H9 (cell line): ENCODE data around the gene PPP1R16B. TPM values are rescaled to one million over a fixed set of nuclear protein-coding genes. Genes with fewer than 3 reads are reported as not detected.

ENCODE experiments used
- DNase-seq: peaks from one replicate; pipeline ENCODE4 v3.0.0-alpha.2; 2017
- H2AFZ ChIP-seq: one replicate; pipeline ENCODE4 v1.6.1; 2013; ENCODE audit warnings: mild to moderate bottlenecking, low read length, control low read depth, moderate library complexity
- H2AK5ac ChIP-seq: 2 replicates; pipeline ENCODE4 v1.6.1; 2013; ENCODE audit warnings: low read length, control low read depth, mixed read lengths; ENCODE audit not compliant: insufficient read length
- H2BK120ac ChIP-seq: one replicate; pipeline ENCODE4 v1.6.1; 2013; ENCODE audit warnings: low read depth, mild to moderate bottlenecking, low read length, control low read depth, inconsistent platforms; ENCODE audit not compliant: poor library complexity, severe bottlenecking
- H2BK12ac ChIP-seq: 2 replicates; pipeline ENCODE4 v1.6.1; 2013; ENCODE audit warnings: low read length, control low read depth, mixed read lengths, low read depth; ENCODE audit not compliant: insufficient read length
- H2BK15ac ChIP-seq: 2 replicates; pipeline ENCODE4 v1.6.1; 2013; ENCODE audit warnings: low read depth, low read length, control low read depth
- H2BK20ac ChIP-seq: one replicate; pipeline ENCODE4 v1.6.1; 2013; ENCODE audit warnings: low read depth, mild to moderate bottlenecking, low read length, control low read depth, inconsistent platforms; ENCODE audit not compliant: poor library complexity, severe bottlenecking
- H2BK5ac ChIP-seq: 2 replicates; pipeline ENCODE4 v1.6.1; 2013; ENCODE audit warnings: low read length, control low read depth, mixed read lengths; ENCODE audit not compliant: insufficient read length
- H3K14ac ChIP-seq: 2 replicates; pipeline ENCODE4 v1.6.1; 2013; ENCODE audit warnings: low read length, control low read depth; ENCODE audit not compliant: insufficient read depth
- H3K18ac ChIP-seq: 2 replicates; pipeline ENCODE4 v1.6.1; 2013; ENCODE audit warnings: low read depth, mild to moderate bottlenecking, mixed read lengths, low read length, control low read depth; ENCODE audit not compliant: insufficient read length
- H3K23ac ChIP-seq: 2 replicates; pipeline ENCODE4 v1.6.1; 2013; ENCODE audit warnings: low read length, control low read depth, mixed read lengths, low read depth; ENCODE audit not compliant: insufficient read length
- H3K23me2 ChIP-seq: 2 replicates; pipeline ENCODE4 v1.6.1; 2013; ENCODE audit warnings: low read depth, mild to moderate bottlenecking, mixed read lengths, low read length, control low read depth; ENCODE audit not compliant: insufficient read length, poor library complexity, severe bottlenecking
- H3K27ac ChIP-seq: 2 replicates; pipeline ENCODE4 v1.5.1; 2013; ENCODE audit warnings: low read length, control low read depth, mixed read lengths, low read depth; ENCODE audit not compliant: insufficient read length
- H3K27me3 ChIP-seq: 2 replicates; pipeline ENCODE4 v1.6.1; 2013; ENCODE audit warnings: low read length, control low read depth, inconsistent platforms; ENCODE audit not compliant: insufficient read depth
- H3K4ac ChIP-seq: 2 replicates; pipeline ENCODE4 v1.6.1; 2013; ENCODE audit warnings: low read depth, mild to moderate bottlenecking, control low read depth, inconsistent platforms, low read length, moderate library complexity
- H3K4me1 ChIP-seq: 2 replicates; pipeline ENCODE4 v1.6.1; 2013; ENCODE audit warnings: low read length, control low read depth, inconsistent platforms; ENCODE audit not compliant: insufficient read depth
- H3K4me2 ChIP-seq: 2 replicates; pipeline ENCODE4 v1.6.1; 2013; ENCODE audit warnings: low read length, control low read depth, mixed read lengths; ENCODE audit not compliant: insufficient read length, insufficient read depth
- H3K56ac ChIP-seq: 2 replicates; pipeline ENCODE4 v1.6.1; 2013; ENCODE audit warnings: low read depth, mild to moderate bottlenecking, mixed read lengths, low read length, control low read depth; ENCODE audit not compliant: insufficient read length
- H3K79me1 ChIP-seq: 2 replicates; pipeline ENCODE4 v1.6.1; 2013; ENCODE audit warnings: low read depth, mild to moderate bottlenecking, moderate library complexity, low read length, control low read depth, inconsistent platforms; ENCODE audit not compliant: insufficient read depth, poor library complexity, severe bottlenecking
- H3K79me2 ChIP-seq: 2 replicates; pipeline ENCODE4 v1.6.1; 2013; ENCODE audit warnings: low read length, control low read depth, inconsistent platforms; ENCODE audit not compliant: insufficient read depth
- H3K9ac ChIP-seq: 2 replicates; pipeline ENCODE4 v1.6.1; 2013; ENCODE audit warnings: low read length, control low read depth, mixed read lengths; ENCODE audit not compliant: insufficient read length; ENCODE audit errors: extremely low read depth
- H3K9me3 ChIP-seq: one replicate; pipeline ENCODE4 v1.6.1; 2013; ENCODE audit warnings: low read depth, low read length, inconsistent platforms; ENCODE audit not compliant: control insufficient read depth
- H3T11ph ChIP-seq: one replicate; pipeline ENCODE4 v1.6.1; 2013; ENCODE audit warnings: mild to moderate bottlenecking, low read length, control low read depth, inconsistent platforms
- H4K20me1 ChIP-seq: one replicate; pipeline ENCODE4 v1.6.1; 2013; ENCODE audit not compliant: control insufficient read depth, insufficient read length, insufficient read depth
- H4K5ac ChIP-seq: 2 replicates; pipeline ENCODE4 v1.6.1; 2013; ENCODE audit warnings: low read depth, mild to moderate bottlenecking, mixed read lengths, low read length, control low read depth; ENCODE audit not compliant: insufficient read length
- H4K8ac ChIP-seq: replicated peaks from 2 replicates; pipeline ENCODE4 v1.6.1; 2013; ENCODE audit warnings: low read length, control low read depth, mixed read lengths, low read depth; ENCODE audit not compliant: insufficient read length
- H4K91ac ChIP-seq: 2 replicates; pipeline ENCODE4 v1.6.1; 2013; ENCODE audit warnings: low read depth, mild to moderate bottlenecking, moderate library complexity, mixed read lengths, low read length, control low read depth; ENCODE audit not compliant: insufficient read length
- H3K27ac Mint-ChIP-seq, 3 experiments: 2 replicates in 2 of 3; 3 replicates in 1 of 3; pipeline ENCODE4 v1.8.0; 2020 to 2021; ENCODE audit warnings: mixed read lengths in 3 of 3, mild to moderate bottlenecking in 1 of 3, moderate library complexity in 1 of 3
- H3K27me3 Mint-ChIP-seq: 2 replicates; pipeline ENCODE4 v1.8.0; 2021; ENCODE audit warnings: low read depth, mild to moderate bottlenecking, moderate library complexity, mixed read lengths
- H3K36me3 Mint-ChIP-seq, 3 experiments: 2 replicates in 2 of 3; 3 replicates in 1 of 3; pipeline ENCODE4 v1.8.0; 2020 to 2021; ENCODE audit warnings: low read depth in 3 of 3, mixed read lengths in 3 of 3; ENCODE audit not compliant: insufficient read depth in 1 of 3
- H3K4me1 Mint-ChIP-seq, 2 experiments: 2 replicates each; pipeline ENCODE4 v1.8.0; 2020; ENCODE audit warnings: mixed read lengths in 2 of 2
- H3K4me3 Mint-ChIP-seq, 2 experiments: 2 replicates in 1 of 2; 3 replicates in 1 of 2; pipeline ENCODE4 v1.8.0; 2020 to 2021; ENCODE audit warnings: mild to moderate bottlenecking in 2 of 2, mixed read lengths in 2 of 2, moderate library complexity in 1 of 2
- H3K9me3 Mint-ChIP-seq, 2 experiments: 2 replicates in 1 of 2; 3 replicates in 1 of 2; pipeline ENCODE4 v1.8.0; 2020; ENCODE audit warnings: mild to moderate bottlenecking in 2 of 2, mixed read lengths in 2 of 2, moderate library complexity in 1 of 2
- CTCF ChIP-seq: fragments of 200-600 bp; sonication (generic); conservative IDR thresholded peaks from 3 replicates; pipeline ENCODE4 v1.8.0; 2021; ENCODE audit warnings: antibody characterized with exemption, mild to moderate bottlenecking
- WGBS: extraction: QIAGEN DNeasy Blood & Tissue Kit; methylation state at CpG from one replicate; pipeline ENCODE4 v1.1.7; 2013; ENCODE audit warnings: missing lambda C conversion rate, low lambda C conversion rate, mixed read lengths; ENCODE audit not compliant: insufficient read length; ENCODE audit errors: extremely low coverage; 5-methylcytosine and 5-hydroxymethylcytosine counted together
- total RNA-seq: library from RNA; stranded (reverse); gene quantifications from 2 replicates; pipeline ENCODE4 v1.2.1, GENCODE V29; 2021

Gene PPP1R16B
- total RNA-seq, 1 experiment from 2014 or later, result 8.2 TPM

- no CpG with 5 or more reads among the region's 13 CpGs for WGBS
- no peak overlapping the region for H2BK120ac ChIP-seq
- no peak overlapping the region for H3K4me2 ChIP-seq
- Mint-ChIP-seq H3K4me1 (peaks cover 2% of the 10 kb centered on the region in 2 experiments; a peak in 1 of 4 replicates), H3K9me3 (peaks cover 9 to 11% of the 10 kb centered on the region in 2 experiments), H3K36me3 (peaks cover 29 to 82% (median 53%) of the 10 kb centered on the region in 3 experiments), H3K27ac (peak overlapping the region in 2 of 3 experiments; percentile 15 to 27; a peak in 3 of 7 replicates), H3K27me3 (no peaks in the 10 kb centered on the region), H3K4me3 (no peak overlapping the region; a peak in 1 of 5 replicates)
- H3K4ac ChIP-seq, result no peak overlapping the region
- H3K23me2 ChIP-seq, result no peaks in the 10 kb centered on the region
- no peak overlapping the region for H3K23ac ChIP-seq
- H4K20me1 ChIP-seq, result no peaks in the 10 kb centered on the region
- H3K14ac ChIP-seq, result no peak overlapping the region
- no peak overlapping the region for H2BK12ac ChIP-seq
- no peak overlapping the region for H3K9ac ChIP-seq
- no peak overlapping the region for H3K18ac ChIP-seq
- H3K4me1 ChIP-seq, result no peaks in the 10 kb centered on the region
- no peak overlapping the region for H2BK20ac ChIP-seq
- H2BK5ac ChIP-seq, result no peak overlapping the region
- no peak overlapping the region for H2AFZ ChIP-seq
- H2AK5ac ChIP-seq, result no peak overlapping the region
- TF ChIP-seq CTCF, result no peak
- no peaks in the 10 kb centered on the region; the same call in 1 of the 2 replicates for H3K79me2 ChIP-seq
- H4K91ac ChIP-seq, result no peak overlapping the region
- H3K9me3 ChIP-seq, result no peaks in the 10 kb centered on the region
- H2BK15ac ChIP-seq, result no peak overlapping the region
- no peaks in the 10 kb centered on the region for H3K27me3 ChIP-seq
- no peaks in the 10 kb centered on the region for H3K79me1 ChIP-seq
- no peak overlapping the region for H4K8ac ChIP-seq
- no peak overlapping the region for H3K56ac ChIP-seq
- no peak overlapping the region for H3T11ph ChIP-seq
- no peak for DNase-seq
- no peak overlapping the region for H3K27ac ChIP-seq
- no peak overlapping the region for H4K5ac ChIP-seq
Measured at GRCh38 chr20:38769376-38770295, 35.9 kb upstream of the PPP1R16B start.
